ENCODE results near the gene TOM1L2. TPM values are rescaled to one million over a fixed set of nuclear protein-coding genes. Genes with fewer than 3 reads are reported as not detected.
"Not testable (repeated sequence)": the region's sequence is repeated elsewhere in the genome, so short reads cannot be mapped to it uniquely, and the experiment has no call there.

Gene TOM1L2
- total RNA-seq, 2 donors from 2014 or later: 47.6 to 68.7 TPM

DNA sequence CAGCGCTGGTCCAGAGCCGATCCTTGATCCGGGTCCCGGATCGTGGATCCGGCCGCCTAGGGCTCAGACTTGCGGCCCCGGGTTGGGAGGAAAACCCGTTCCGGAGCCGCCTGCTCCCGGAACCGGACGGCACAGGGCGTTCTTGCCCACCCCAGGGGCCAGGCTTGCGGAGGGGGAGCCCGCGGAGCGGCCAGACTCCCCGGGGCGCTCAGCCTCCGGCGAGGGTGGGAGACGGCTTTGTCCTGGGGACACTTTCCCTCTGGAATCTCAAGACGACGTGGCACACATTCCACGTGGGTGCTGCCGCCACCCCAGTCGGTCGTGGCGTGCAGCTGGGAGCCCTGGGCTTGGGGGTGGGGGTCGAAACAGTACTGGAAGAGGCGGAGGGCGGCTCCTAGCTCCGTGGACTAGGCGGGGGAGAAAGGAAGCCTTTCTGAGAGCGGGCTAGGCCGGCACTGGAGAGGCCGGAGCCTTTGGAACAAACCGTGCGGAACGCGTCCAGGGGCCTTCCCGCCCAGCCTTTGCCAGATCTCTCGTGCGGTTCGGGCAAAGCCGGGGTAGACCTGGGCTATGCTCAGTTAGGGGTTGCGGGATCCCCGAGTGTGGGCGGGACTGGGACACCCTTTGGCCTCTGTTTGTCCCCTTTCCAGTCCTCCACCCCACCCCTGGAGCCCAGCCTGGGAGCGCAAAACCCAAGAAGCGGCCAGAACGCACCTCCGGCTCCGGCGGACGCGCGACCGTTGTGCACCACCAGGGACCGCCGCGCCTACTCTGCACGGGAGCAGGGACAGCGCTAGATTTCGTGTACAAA lies 161.9 kb downstream of the TOM1L2 start:
- H3K27me3 ChIP-seq: no peaks in the 10 kb centered on the region
- no peak overlapping the region for H3K9ac ChIP-seq (ENCODE audit: low read depth in 2 of 2, low read length in 2 of 2)
- TF ChIP-seq, protein P1, sequence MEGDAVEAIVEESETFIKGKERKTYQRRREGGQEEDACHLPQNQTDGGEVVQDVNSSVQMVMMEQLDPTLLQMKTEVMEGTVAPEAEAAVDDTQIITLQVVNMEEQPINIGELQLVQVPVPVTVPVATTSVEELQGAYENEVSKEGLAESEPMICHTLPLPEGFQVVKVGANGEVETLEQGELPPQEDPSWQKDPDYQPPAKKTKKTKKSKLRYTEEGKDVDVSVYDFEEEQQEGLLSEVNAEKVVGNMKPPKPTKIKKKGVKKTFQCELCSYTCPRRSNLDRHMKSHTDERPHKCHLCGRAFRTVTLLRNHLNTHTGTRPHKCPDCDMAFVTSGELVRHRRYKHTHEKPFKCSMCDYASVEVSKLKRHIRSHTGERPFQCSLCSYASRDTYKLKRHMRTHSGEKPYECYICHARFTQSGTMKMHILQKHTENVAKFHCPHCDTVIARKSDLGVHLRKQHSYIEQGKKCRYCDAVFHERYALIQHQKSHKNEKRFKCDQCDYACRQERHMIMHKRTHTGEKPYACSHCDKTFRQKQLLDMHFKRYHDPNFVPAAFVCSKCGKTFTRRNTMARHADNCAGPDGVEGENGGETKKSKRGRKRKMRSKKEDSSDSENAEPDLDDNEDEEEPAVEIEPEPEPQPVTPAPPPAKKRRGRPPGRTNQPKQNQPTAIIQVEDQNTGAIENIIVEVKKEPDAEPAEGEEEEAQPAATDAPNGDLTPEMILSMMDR (IDR thresholded peaks at IDR 0.05): no peak
- no peaks in the 10 kb centered on the region for H3K4me1 ChIP-seq
- H3K27ac ChIP-seq: no peak overlapping the region
- H3K36me3 ChIP-seq: peaks cover 15% of the 10 kb centered on the region
- no peak for DNase-seq
- H3K4me3 ChIP-seq: no peak overlapping the region
- intact Hi-C loops (cut with DNase I): no loop called here
- H3K9me3 ChIP-seq: no peaks in the 10 kb centered on the region

DNA sequence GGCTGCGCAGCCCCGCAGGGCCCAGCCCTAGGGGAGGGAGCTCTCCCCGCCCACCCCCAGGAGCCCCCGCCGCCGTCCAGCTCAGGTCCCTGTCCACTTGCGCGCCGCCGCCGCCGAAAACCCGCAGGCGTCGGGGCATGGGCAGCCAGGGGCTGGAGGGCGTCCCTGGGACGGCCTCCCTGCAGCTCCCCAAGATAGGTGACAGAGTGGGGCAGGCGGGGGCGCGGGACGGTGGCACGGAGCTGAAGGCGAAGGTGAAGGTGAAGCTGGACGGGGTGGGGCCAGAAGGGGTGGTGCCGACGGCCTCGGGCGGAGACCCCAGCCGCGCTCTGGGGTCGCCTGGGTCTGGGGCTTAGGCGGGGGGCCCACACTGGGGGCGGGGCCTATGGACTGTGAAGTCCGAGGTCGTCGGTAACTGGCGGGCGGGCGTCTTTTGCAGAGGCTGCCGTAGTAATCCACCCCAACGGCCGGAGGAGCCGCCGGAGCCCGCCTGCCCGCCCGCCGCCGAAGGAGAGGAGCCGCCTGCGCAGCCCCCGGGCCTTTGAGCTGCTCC lies 162.6 kb downstream of the TOM1L2 start:
- H3K4me1 ChIP-seq: no peaks in the 10 kb centered on the region

DNA sequence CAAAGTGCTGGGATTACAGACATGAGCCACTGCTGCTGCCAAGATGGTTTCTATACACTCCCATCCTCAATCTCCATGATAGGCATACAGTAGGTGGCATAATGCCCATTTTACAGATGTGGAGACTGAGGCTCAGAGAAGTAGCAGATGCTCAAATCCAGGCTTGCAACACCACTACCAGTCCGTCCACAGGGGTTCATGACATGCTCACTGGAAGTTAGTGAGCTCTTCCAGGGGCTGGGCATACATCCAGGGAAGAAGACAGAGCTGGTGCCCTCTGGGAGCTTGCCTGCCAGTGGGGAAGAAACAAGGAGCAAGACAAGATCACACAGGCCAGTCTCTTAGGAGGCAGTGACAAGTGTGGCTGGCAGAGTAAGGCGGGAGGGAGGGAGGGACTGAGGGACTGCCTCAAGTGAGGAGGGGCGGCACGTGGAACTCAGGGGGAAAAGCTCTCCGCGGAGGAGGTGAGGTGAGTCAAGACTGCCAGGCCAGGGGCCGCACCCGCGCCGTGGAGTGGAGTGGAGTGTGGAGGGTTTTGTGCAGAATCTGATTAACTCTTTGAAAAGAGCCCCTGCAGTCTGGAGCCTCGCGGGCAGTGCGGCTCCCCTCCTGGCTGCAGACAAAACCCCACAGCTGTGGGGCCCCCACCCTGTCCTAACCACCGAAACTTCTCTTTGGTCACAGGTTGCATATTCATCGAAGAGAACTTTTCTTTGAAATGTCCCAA lies 163.3 kb downstream of the TOM1L2 start:
- H3K27me3 ChIP-seq: no peaks in the 10 kb centered on the region
- peaks cover 10% of the 10 kb centered on the region for H3K36me3 ChIP-seq
- TF ChIP-seq, protein P1 (IDR thresholded peaks at IDR 0.05): no peak
- no peak for DNase-seq
- H3K9ac ChIP-seq (ENCODE audit: low read depth in 2 of 2, low read length in 2 of 2): no peak overlapping the region
- no peaks in the 10 kb centered on the region for H3K4me1 ChIP-seq
- no peak overlapping the region for H3K4me3 ChIP-seq
- intact Hi-C loops (cut with DNase I): no loop called here
- H3K9me3 ChIP-seq: no peaks in the 10 kb centered on the region
- H3K27ac ChIP-seq: no peak overlapping the region

More for the DNA sequence above, 162.6 kb downstream of the TOM1L2 start:
- Histone ChIP-seq H3K36me3 (peaks cover 10% of the 10 kb centered on the region), H3K9ac (ENCODE audit: low read depth in 2 of 2, low read length in 2 of 2) (no peak overlapping the region), H3K27me3 (no peaks in the 10 kb centered on the region), H3K27ac (no peak overlapping the region), H3K4me3 (no peak overlapping the region), H3K9me3 (no peaks in the 10 kb centered on the region)
- intact Hi-C loops (cut with DNase I): no loop called here
- TF ChIP-seq, protein P1 (IDR thresholded peaks at IDR 0.05): no peak
- no peak for DNase-seq

DNA sequence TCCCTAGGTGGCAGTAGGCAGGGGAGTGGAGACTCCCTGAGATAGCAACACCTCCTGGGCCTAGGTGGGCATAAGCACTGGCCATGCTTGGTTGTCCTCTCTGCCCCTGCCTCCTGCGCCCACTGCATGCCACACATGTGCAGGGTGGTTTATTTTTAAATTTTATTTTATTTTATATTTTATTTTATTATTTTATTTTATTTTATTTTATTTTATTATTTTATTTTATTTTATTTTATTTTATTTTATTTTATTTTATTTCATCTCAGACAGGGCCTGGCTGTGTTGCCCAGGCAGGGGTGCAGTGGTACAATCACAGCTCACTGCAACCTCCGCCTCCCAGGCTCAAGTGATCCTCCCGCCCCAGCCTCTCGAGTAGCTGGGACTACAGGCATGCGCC lies 164.0 kb downstream of the TOM1L2 start:
- DNase-seq; H3K4me1 ChIP-seq; H3K9me3 ChIP-seq; H3K36me3 ChIP-seq; intact Hi-C loops (cut with DNase I); H3K4me3 ChIP-seq; H3K27me3 ChIP-seq; H3K27ac ChIP-seq; H3K9ac ChIP-seq (ENCODE audit: low read depth in 2 of 2, low read length in 2 of 2): not testable (repeated sequence)

DNA sequence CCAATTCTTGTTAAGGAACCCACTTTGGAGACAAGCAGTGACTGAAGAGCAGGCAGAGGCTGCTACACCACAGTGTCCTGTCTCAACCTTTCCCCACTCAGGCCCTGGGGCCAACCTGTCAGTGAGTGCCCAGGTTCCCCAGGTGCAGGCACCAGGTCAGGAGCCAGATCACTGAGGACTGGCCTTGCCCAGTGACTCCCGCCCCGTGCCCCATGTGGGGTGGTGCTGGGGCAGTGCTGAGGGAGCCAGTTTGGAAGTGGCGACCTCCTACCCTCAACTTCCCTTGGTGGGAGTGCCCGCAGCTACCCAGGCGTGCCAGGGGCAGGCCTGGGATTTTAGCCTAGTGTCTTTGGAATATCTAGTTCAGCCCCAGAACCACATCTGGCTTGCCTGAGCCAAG lies 164.8 kb downstream of the TOM1L2 start:
- intact Hi-C loops (cut with DNase I): no loop called here
- DNase-seq: no peak
- TF ChIP-seq, protein P1 (IDR thresholded peaks at IDR 0.05): no peak
- Histone ChIP-seq H3K9ac (ENCODE audit: low read depth in 2 of 2, low read length in 2 of 2) (no peak overlapping the region), H3K36me3 (peaks cover under 1% of the 10 kb centered on the region), H3K27me3 (no peaks in the 10 kb centered on the region), H3K9me3 (no peaks in the 10 kb centered on the region), H3K4me3 (no peak overlapping the region), H3K4me1 (no peaks in the 10 kb centered on the region), H3K27ac (no peak overlapping the region)

Measured in colonic mucosa (tissue), 4 donors.